T47D (cell line): Measurements from ENCODE around the gene HLA-DOB.

Experiments used
- DNase-seq, 2 experiments: peaks; one replicate each; pipeline versions ENCODE4 v3.0.0 to v3.0.0-alpha.2; 2011 to 2012; ENCODE audit warnings: low read depth in 1 of 2, low spot score in 1 of 2
- JUND ChIP-seq: IDR thresholded peaks from 2 replicates; pipeline ENCODE4 v1.6.1; 2012; ENCODE audit warnings: low read depth
- in situ Hi-C: cut with HindIII; loops from 2 replicates; pipeline ENCODE4 v1.10.0; 2016; ENCODE audit warnings: low sequenced_read_pairs, low pct_unique_long_range_greater_than_20kb

Gene HLA-DOB

DNA sequence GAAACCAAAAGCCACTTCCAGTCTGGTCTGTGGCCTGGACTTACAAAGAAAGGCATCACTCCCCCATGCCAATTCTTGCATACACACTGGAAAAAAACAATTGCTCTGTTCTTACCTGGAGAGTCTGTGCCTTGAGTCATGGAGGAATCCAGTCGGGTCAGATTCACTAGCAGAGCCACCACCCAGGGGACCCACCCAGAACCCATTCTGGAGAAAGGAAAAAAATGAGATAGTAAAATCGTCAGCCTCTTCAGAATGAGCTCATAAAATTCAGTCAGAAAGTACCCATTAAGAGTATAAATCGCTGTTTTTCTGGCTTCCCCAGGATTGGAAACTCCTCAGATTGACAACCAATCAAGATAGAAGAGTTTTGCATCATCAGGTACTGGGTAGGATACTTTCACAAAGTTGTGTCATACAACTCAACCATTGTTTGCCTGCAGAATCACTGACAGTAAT, at the start of gene HLA-DOB:
Gene HLA-DOB (minus strand): TSS at position 257 of the 459 bp plus-strand sequence. CDS start 51 bp downstream, at position 206.
- in situ Hi-C loops = no loop called here
- DNase-seq = peak; percentile 70 to 72
- TF ChIP-seq JUND = no peak

DNA sequence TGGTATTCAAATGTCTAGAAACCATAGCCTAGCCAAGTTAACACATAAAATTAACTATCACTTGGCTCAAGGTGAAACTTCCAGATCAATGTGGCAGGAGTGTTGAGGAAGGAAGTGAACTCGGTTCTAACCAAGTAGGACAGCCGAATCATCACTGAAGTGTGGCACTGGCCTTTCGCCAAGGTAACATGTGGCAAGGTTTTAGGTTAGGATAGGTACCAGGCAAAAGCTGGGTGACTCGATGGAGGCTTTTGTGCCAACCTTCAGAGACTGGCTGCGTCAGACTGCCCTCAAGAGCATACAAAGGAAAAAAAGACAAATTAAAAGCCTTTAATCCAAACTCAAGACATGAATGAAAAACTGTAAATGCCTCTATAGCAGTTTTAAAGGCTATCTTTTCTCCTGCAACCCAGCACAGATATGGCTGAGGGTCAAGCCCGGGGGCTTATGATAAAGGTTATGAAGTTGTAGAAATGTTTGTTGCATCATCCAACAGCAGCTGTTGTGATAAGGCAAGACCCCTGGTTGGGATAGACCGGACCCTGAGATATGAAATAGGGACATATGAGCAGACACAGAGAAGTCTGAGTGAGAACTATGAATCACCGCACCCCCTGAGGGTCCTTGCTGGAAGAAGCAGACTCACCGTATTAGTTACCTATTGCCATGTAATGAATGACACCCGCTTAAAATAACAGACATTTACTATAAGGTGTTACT, 49.1 kb upstream of the HLA-DOB start:
- no peak for TF ChIP-seq JUND
- in situ Hi-C loops = no loop called here

DNA sequence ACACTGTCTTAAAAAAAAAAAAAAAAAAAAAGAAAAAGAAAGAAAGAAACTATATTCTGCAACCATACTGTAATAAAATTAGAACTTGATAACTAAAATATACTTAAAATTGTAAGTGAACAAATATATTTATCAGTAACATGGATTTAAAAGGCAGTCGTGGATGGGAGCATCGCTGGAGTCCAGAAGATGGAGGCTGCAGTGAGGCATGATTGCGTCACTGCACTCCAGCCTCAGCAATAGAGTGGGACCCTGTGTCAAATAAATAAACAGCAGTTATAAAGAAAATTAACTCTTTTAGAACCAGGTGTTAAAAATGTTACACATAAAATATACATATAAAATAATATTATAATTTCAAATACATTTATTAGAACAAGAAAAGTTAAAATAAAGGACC, 45.9 kb upstream of the HLA-DOB start:
- in situ Hi-C loops = no loop called here
- TF ChIP-seq JUND = no peak
- DNase-seq = no peak

More for the DNA sequence above, 49.1 kb upstream of the HLA-DOB start:
- no peak for DNase-seq

DNA sequence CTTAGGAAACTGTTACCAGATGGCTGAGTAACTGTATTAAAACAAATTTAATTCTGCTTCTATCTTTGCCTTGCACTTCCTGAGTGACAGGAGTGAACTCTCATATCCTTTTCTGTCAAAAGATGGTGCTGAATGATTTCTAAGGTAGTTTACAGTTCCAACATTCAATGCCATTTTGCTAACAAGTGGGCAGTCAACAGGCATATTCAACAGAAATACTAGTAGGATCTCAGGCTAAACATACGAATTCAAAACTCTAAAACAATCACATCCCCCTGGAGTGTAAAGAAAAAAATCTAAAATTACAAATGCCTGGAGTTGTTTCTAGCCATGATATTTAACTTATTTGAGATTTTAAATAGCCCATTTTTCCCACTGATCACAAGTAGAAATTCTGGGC, 43.9 kb upstream of the HLA-DOB start:
- TF ChIP-seq JUND = no peak
- no peak for DNase-seq
- in situ Hi-C loops = no loop called here

DNA sequence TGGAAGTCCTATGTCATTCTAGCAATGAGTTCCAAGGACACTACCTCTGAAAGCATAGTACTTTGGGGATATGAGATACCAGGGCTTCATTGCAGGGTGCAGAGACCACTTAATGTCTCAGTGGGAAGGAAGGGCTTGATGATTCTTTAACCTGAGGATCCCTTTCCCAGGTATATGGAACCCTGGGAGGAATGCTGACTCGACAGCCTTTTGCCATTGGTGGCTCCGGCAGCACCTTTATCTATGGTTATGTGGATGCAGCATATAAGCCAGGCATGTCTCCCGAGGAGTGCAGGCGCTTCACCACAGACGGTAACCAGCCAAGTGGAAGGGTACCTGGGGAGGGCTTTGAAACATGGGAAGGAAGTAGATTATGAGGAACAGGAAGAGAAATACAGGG, 41.4 kb upstream of the HLA-DOB start:
- in situ Hi-C loops = no loop called here
- no peak for TF ChIP-seq JUND
- no peak for DNase-seq

DNA sequence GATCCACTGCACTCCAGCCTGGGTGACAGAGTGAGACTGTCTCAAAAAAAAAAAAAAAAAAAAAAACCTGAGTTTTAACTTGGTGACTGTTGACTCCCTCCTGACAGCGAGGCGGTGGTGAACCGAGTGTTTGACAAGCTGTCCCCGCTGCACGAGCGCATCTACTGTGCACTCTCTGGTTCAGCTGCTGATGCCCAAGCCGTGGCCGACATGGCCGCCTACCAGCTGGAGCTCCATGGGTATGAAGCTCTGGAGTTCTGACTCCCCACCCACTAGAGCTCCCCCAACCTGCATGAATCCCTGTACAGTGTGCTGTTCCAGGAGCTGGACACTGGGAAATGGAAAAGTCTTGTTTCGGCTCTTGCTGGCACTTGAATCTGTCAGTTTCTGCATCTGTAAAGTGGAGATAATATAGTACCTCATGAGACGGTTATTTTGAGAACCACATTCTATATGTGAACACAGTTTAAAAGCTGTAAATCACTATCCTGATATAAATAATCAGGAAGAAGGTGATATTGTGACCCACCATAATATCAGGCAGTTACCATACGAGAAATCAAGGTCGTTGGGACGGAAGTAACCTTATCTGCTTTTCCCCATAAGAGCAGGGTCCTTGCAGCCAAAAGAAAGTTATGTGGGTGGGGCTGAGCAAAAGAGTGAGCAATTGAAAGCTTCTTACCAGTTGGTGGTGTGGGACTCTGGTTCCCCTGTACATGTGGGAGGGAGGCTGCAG, 40.5 kb upstream of the HLA-DOB start:
- TF ChIP-seq JUND = no peak
- in situ Hi-C loops = no loop called here
- no peak for DNase-seq

DNA sequence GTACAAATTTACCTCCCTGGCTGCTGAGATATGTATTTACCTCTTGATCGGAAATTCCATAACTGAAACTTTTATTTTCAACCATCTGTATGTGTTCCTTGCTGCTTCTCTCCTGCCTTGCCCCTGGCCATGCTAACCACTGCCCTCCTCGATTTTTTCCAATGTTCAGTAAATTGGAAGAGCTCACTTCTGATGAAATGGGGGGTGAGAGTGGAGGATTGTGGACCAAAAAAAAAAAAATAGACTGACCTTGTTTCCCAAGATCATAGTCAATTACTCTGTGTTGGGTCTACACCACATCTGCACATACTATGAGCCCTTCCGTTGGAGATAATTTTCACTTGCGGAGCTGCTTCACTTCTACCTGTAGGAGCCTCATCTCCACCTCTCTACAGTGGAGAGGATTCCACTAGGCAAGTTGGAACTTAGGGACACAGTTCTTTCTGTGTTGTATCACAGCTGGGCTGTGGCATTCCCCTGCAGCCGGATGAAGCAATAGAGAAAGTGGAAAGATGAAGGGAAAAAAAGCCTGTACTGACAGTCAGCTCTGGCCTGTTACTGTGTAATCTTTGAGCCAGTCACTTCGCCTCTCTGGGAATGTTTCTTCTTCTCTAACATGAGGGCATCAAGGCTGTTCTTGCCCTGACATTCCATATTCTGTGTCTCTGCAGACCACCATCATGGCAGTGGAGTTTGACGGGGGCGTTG, 38.8 kb upstream of the HLA-DOB start:
- in situ Hi-C loops = no loop called here
- no peak for TF ChIP-seq JUND
- DNase-seq = no peak

DNA sequence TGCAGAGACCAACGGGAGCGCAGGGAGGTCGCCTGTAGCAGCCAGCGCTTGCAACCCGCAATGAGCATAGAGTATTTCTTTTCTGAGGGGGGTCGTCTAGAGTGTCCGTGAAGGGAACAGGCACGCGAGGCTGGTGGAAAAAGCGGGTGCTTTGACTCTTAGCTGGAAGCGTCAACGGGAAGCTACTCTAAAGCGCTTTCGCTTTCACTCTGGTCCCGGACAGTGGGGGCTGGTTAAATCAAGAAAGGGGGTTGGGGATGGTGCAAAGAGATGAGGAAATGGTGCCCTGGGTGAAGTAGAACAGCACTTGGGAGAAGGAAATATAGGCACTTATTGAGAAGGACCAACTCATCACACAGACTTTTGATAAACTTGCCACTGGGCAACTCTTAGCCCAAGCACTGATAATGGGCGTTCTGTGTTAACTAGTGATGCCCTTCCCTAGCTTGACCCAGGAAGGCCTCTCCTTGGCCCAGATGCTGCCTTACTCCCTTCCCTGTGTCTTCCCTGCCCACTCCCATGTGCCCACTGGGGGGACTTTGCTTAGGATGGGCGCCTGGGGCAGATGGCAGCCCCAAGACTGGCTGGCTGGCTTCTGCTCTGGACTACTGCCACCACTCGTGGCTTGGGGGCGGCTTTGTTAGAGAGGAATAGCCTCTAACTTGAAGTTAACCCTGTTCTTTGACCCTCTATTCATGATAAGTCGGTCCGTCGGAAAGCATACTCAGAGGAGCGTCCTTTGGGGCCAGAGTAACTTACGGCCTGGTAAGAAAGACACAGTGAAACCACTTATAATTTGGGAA, 37.8 kb upstream of the HLA-DOB start:
- peak in 1 of 2 experiments; percentile 32 for DNase-seq
- no peak for TF ChIP-seq JUND
- in situ Hi-C loops = no loop called here

DNA sequence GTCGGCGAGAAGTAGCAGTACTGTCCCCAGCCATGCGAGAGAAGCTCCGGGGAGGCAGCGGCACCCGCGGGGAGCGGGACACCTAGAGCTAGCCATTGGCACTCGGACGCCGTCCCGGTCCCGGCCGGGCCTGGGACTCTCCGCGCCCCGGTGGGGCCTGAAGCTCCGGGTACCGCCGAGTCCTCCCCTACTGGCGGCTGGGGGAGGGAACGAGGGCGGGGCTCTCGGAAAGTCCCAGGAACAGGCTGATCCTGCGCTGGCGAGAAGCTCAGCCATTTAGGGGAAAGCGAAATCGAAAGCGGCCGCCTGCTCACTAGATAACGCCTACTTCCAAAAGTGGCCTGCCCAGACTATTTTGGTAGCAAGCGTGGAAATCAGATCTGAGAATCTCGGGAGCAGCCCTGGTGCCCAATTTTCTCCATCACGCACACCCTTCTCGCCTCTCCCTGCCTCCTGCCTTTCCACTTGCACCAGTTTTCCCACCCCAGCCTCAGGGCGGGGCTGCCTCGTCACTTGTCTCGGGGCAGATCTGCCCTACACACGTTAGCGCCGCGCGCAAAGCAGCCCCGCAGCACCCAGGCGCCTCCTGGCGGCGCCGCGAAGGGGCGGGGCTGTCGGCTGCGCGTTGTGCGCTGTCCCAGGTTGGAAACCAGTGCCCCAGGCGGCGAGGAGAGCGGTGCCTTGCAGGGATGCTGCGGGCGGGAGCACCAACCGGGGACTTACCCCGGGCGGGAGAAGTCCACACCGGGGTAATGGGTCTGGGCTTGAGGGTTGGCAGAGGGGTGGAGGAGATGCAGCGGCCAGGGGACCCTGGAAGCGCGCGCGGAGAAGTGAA, 37.0 kb upstream of the HLA-DOB start, which contains the start of the genes PSMB9 and TAP1:
Gene PSMB9 (plus strand): TSS at position 652 of the 835 bp plus-strand sequence. CDS start 38 bp downstream, at position 690.
Gene TAP1 (minus strand): TSS at position 164 of the 835 bp plus-strand sequence. CDS start 68 bp downstream, at position 96.
- DNase-seq = peak; percentile 90 to 96
- no peak for TF ChIP-seq JUND
- in situ Hi-C loops = no loop called here

DNA sequence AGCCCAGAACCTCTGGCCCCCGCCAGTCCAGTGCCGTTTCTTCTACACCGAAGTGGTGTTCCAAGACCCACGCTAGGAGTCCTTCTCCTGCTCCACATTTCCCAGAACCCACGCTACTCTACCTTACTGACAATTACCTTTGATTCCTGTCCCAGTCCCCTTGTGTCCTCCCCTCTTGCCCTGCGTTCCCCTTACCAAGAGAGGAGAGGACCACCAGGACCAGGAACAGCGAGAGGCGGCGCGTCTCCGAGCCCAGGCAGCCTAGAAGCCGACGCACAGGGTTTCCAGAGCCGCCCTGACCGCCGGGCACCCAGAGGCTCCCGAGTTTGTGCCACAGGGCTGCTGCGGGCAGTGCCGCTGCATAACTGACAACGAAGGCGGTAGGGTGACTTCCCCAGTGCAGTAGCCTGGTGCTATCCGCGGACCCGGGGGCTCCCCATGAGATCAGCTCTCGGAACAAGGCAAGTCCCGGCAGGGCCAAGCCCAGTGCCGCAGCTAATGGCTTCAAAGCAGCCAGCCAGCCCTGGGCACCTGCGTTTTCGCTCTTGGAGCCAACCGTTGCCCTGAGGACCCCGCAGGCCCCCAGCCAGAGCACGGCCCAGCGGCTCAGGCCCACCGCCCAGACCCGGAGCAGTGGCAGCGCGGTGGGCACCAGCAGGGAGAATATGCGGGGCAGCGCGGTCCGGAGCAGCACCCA, 36.2 kb upstream of the HLA-DOB start:
- DNase-seq = peak; percentile 36 to 47
- in situ Hi-C loops = no loop called here
- TF ChIP-seq JUND = no peak
